Endothelial cell of umbilical vein (primary cell): Measurements from ENCODE around the gene CTNND1. TPM values are rescaled to one million over a fixed set of nuclear protein-coding genes. Genes with fewer than 3 reads are reported as not detected.

Experiments
- BruUV-seq: library from RNA; stranded (reverse); fragments of 400-500 nt; replicated peaks from 2 replicates; lab custom pipeline; 2021; lab: Mats Ljungman, UMichigan
- CTCF ChIA-PET: fragments of 300-600, 350-600 bp; sonication (Branson Sonifier 250); formaldehyde crosslinking; loops from one replicate; lab custom pipeline; 2021; ENCODE audit warnings: antibody characterized with exemption, inconsistent platforms; lab: Charles Lee
- POLR2A ChIA-PET: fragments of 300-600, 350-600 bp; sonication (Branson Sonifier 250); formaldehyde crosslinking; loops from one replicate; lab custom pipeline; 2021; ENCODE audit warnings: antibody characterized with exemption, inconsistent platforms; lab: Charles Lee
- DNase-seq: peaks from one replicate; pipeline ENCODE4 v3.0.0-alpha.2; 2011; ENCODE audit warnings: low read depth, low spot score
- FAIRE-seq: peaks from 2 replicates; lab custom pipeline; 2011; peaks lifted over from hg19 to GRCh38; lab: Jason Lieb, UNC
- H2AFZ ChIP-seq: 2 replicates; pipeline ENCODE4 v1.6.0; 2012; ENCODE audit warnings: low read depth, low read length, control low read depth, inconsistent platforms
- H3K27ac ChIP-seq: 2 replicates; pipeline ENCODE4 v1.5.1; 2011; ENCODE audit warnings: low read depth, mild to moderate bottlenecking, control low read depth, low read length, moderate library complexity; ENCODE audit not compliant: insufficient read depth
- H3K27me3 ChIP-seq, 2 experiments: 2 replicates each; pipeline versions ENCODE4 v1.6.0 to v1.6.1; 2011; ENCODE audit warnings: low read length in 2 of 2, mixed read lengths in 1 of 2; ENCODE audit not compliant: control insufficient read depth in 2 of 2, insufficient read depth in 2 of 2
- H3K36me3 ChIP-seq, 2 experiments: 2 replicates in 1 of 2; 3 replicates in 1 of 2; pipeline ENCODE4 v1.5.1; 2011; ENCODE audit warnings: low read length in 2 of 2, mild to moderate bottlenecking in 1 of 2, moderate library complexity in 1 of 2; ENCODE audit not compliant: control insufficient read depth in 2 of 2, insufficient read depth in 2 of 2; ENCODE audit errors: extremely low read depth in 1 of 2
- H3K4me1 ChIP-seq: 3 replicates; pipeline ENCODE4 v1.5.1; 2011; ENCODE audit warnings: mild to moderate bottlenecking, low read length; ENCODE audit not compliant: control insufficient read depth, insufficient read depth; ENCODE audit errors: extremely low read depth
- H3K4me2 ChIP-seq: 2 replicates; pipeline ENCODE4 v1.6.1; 2011; ENCODE audit warnings: low read length, control low read depth, mixed read lengths; ENCODE audit not compliant: insufficient read depth
- H3K4me3 ChIP-seq, 3 experiments: fragments of 200-600 bp in 1 of 3; sonication (generic), shearing (Covaris generic) in 1 of 3; replicated peaks in 1 of 3; 2 replicates each; pipeline ENCODE4 v1.5.1; 2011 to 2016; ENCODE audit warnings: control low read depth in 3 of 3, low read length in 3 of 3, mild to moderate bottlenecking in 2 of 3, inconsistent platforms in 1 of 3, low read depth in 1 of 3, moderate library complexity in 1 of 3; ENCODE audit not compliant: insufficient read depth in 1 of 3
- H3K79me2 ChIP-seq: 2 replicates; pipeline ENCODE4 v1.6.0; 2012; ENCODE audit warnings: low read length, inconsistent platforms; ENCODE audit not compliant: control insufficient read depth, insufficient read depth
- H3K9ac ChIP-seq: replicated peaks from 2 replicates; pipeline ENCODE3; 2011; ENCODE audit warnings: low read length, control low read depth; ENCODE audit not compliant: insufficient read depth; ENCODE audit errors: extremely low read depth
- H3K9me1 ChIP-seq: replicated peaks from 3 replicates; pipeline ENCODE4 v1.6.0; 2011; ENCODE audit warnings: mild to moderate bottlenecking, low read length; ENCODE audit not compliant: control insufficient read depth, insufficient read depth; ENCODE audit errors: extremely low read depth
- H3K9me3 ChIP-seq: replicated peaks from 2 replicates; pipeline ENCODE4 v1.5.1; 2012; ENCODE audit warnings: low read length, inconsistent platforms; ENCODE audit not compliant: control insufficient read depth, insufficient read depth
- H4K20me1 ChIP-seq: replicated peaks from 2 replicates; pipeline ENCODE3; 2011; ENCODE audit warnings: mild to moderate bottlenecking, low read length; ENCODE audit not compliant: control insufficient read depth, insufficient read depth; ENCODE audit errors: extremely low read depth
- CTCF ChIP-seq, 2 donors: IDR thresholded peaks; 1 replicate in 1 of 2; 2 replicates in 1 of 2; pipeline ENCODE4 v1.5.1; 2011; ENCODE audit warnings: low read length in 2 of 2, mild to moderate bottlenecking in 2 of 2, moderate library complexity in 2 of 2, control low read depth in 1 of 2, inconsistent platforms in 1 of 2, low read depth in 1 of 2; ENCODE audit not compliant: insufficient read depth in 1 of 2; ENCODE audit errors: extremely low read depth in 1 of 2
- FOS ChIP-seq: IDR thresholded peaks from 2 replicates; pipeline ENCODE4 v1.6.1; 2011; ENCODE audit warnings: mild to moderate bottlenecking, low read length, moderate library complexity, borderline replicate concordance; ENCODE audit not compliant: insufficient read depth
- JUN ChIP-seq: IDR thresholded peaks from 2 replicates; pipeline ENCODE4 v1.6.1; 2011; ENCODE audit warnings: borderline replicate concordance, low read depth; ENCODE audit not compliant: insufficient read length, insufficient read depth
- dilution Hi-C: fragments of 300-500 bp; cut with MboI; formaldehyde crosslinking; loops from one replicate; pipeline ENCODE4 v1.15.0; 2019; ENCODE audit warnings: low sequenced_read_pairs; ENCODE audit not compliant: extremely low pct_ligation_motif_present
- intact Hi-C: fragments of 100-400 bp; cut with micrococcal nuclease; formaldehyde crosslinking; loops from one replicate; pipeline ENCODE4 v1.10.0; 2022
- polyA plus RNA-seq, 4 experiments: library from polyadenylated mRNA; depleted of rRNA in 3 of 4; stranded (reverse) in 3 of 4; unstranded in 1 of 4; fragments of >200 nt; gene quantifications; 2 replicates each; pipeline versions ENCODE4 v1.2.1 to v1.2.3, GENCODE V29; 2011 to 2012; ENCODE audit warnings: missing spikeins in 1 of 4
- total RNA-seq: library from RNA; stranded (reverse); gene quantifications from 2 replicates; pipeline ENCODE4 v1.2.3, GENCODE V29; 2021

CTNND1 gene
- total and polyA plus RNA-seq, 2 donors (not counting 3 experiments of a cell fraction or from before 2014, with no cell fraction given), result 152 to 268 TPM

GRCh38 chr11:57735619-57736298 lies 25.8 kb upstream of the CTNND1 start:
- Histone ChIP-seq H3K9me1 (no peaks in the 10 kb centered on the region), H3K27ac (no peak overlapping the region), H2AFZ (no peak overlapping the region), H3K79me2 (peaks cover 28% of the 10 kb centered on the region), H3K4me1 (peaks cover under 1% of the 10 kb centered on the region), H3K4me2 (no peak overlapping the region), H3K27me3 (no peaks in the 10 kb centered on the region), H3K9ac (no peak overlapping the region), H3K4me3 (no peak overlapping the region), H3K36me3 (peaks cover 0 to 4% of the 10 kb centered on the region in 2 experiments), H4K20me1 (no peaks in the 10 kb centered on the region), H3K9me3 (no peaks in the 10 kb centered on the region)
- no peak for DNase-seq
- FAIRE-seq, result no peak
- ChIA-PET CTCF (interaction anchor here (0.6 to 2.2 kb wide), 5 partner anchors 13 to 778 kb away, joined by 3 to 9 read pairs (median 3); partner anchors contain the start of gene BTBD18), POLR2A (no interaction called here)
- dilution Hi-C loops, result no loop called here
- no TSS peak for BruUV-seq
- intact Hi-C loops, result no loop called here
- TF ChIP-seq JUN, result no peak
- no peak for TF ChIP-seq CTCF (IDR thresholded peaks at IDR 0.05; ENCODE audit: extremely low read depth in 1 of 2, insufficient read depth in 1 of 2, low read depth in 1 of 2, low read length in 2 of 2)
- TF ChIP-seq FOS, result no peak
